ENCODE measurements around the gene CCDC17. TPM values are rescaled to one million over a fixed set of nuclear protein-coding genes. Genes with fewer than 3 reads are reported as not detected.
A peak's percentile ranks its signal among the peaks of the same experiment; 100 is the strongest.

The CCDC17 gene
- total RNA-seq: 0.72 and 1.5 TPM in 2 replicates

DNA sequence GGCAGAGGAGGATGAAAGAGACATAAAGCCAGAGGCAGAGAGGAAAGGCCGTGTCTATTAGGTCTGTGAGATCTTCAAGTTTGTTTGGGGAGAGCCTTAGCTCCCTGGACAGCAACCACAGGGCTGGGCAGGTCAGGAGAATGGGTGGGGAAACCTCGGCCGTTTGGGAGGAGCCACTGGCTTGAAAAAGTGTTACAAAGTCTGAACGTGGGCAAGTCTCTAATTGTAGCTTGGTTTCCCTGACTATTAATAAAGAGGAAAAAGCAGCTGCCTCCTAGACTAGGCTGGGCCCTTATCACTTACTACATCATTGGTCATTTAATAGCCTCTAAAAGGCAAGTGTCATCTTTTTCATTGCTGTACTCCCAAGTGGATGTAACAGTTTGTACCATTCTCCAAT lies at the start of gene CCDC17:
Gene CCDC17 (minus strand): TSS at position 83 of the 400 bp plus-strand sequence. CDS start 145 bp downstream, outside the sequence.
- H3K4me2 ChIP-seq (ENCODE audit: insufficient read depth, low read length): peak within 1 kb of the TSS; percentile 23
- H3K79me2 ChIP-seq (ENCODE audit: insufficient read depth, low read length): no peaks in the 10 kb centered on the region
- H3K27ac ChIP-seq (ENCODE audit: low read depth, low read length): no peak within 1 kb of the TSS
- H3K4me1 ChIP-seq (ENCODE audit: insufficient read depth, low read length): no peaks in the 10 kb centered on the region
- no peak within 1 kb of the TSS for H2AFZ ChIP-seq (ENCODE audit: low read length)
- no peak within 1 kb of the TSS for H3K4me3 ChIP-seq (ENCODE audit: insufficient read depth, low read length)
- peaks cover 33% of the 10 kb centered on the region for H3K36me3 ChIP-seq (ENCODE audit: insufficient read depth, low read length)
- no peak for TF ChIP-seq CTCF (IDR thresholded peaks at IDR 0.05; ENCODE audit: extremely low read depth, low read depth, low read length)
- no peaks in the 10 kb centered on the region for H3K27me3 ChIP-seq (ENCODE audit: insufficient read depth, low read length)
- DNase-seq (ENCODE audit: insufficient read length, low spot score, missing footprints): peak; percentile 80
- no peaks in the 10 kb centered on the region for H3K9me3 ChIP-seq (ENCODE audit: low read depth, low read length)
- peaks cover 2% of the 10 kb centered on the region for H4K20me1 ChIP-seq (ENCODE audit: insufficient read depth, low read length)

GRCh38 chr1:45669859-45670655 lies 46.2 kb upstream of the CCDC17 start:
- Histone ChIP-seq H3K36me3 (ENCODE audit: insufficient read depth, low read length) (no peaks in the 10 kb centered on the region), H3K79me2 (ENCODE audit: insufficient read depth, low read length) (peaks cover 99% of the 10 kb centered on the region), H3K4me3 (ENCODE audit: insufficient read depth, low read length) (no peak overlapping the region), H4K20me1 (ENCODE audit: insufficient read depth, low read length) (peaks cover 71% of the 10 kb centered on the region), H3K9me3 (ENCODE audit: low read depth, low read length) (no peaks in the 10 kb centered on the region), H2AFZ (ENCODE audit: low read length) (no peak overlapping the region), H3K27ac (ENCODE audit: low read depth, low read length) (peak overlapping the region; percentile 19), H3K4me2 (ENCODE audit: insufficient read depth, low read length) (no peak overlapping the region), H3K27me3 (ENCODE audit: insufficient read depth, low read length) (no peaks in the 10 kb centered on the region), H3K4me1 (ENCODE audit: insufficient read depth, low read length) (peaks cover 16% of the 10 kb centered on the region)
- DNase-seq (ENCODE audit: insufficient read length, low spot score, missing footprints): peak; percentile 8
- TF ChIP-seq CTCF (IDR thresholded peaks at IDR 0.05; ENCODE audit: extremely low read depth, low read depth, low read length): no peak

DNA sequence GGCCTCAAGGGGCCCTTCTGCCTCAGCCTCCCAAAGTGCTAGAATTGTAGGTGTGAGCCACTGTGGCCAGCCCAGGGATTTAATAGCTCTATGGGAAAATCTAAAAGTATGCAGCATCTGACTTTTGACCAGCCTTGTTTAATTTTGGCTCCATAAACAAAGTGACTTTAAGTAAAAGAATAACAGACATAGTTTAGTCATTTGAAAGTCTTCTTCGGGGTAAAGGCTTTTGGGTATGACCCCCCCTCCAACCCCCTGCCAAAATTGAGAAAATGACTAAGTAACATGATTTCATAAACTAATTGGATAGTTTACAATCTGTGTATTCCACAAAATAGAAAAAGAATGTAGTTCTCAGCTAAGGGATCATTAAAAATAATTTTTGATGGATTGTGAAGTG lies 45.5 kb upstream of the CCDC17 start:
- H3K4me3 ChIP-seq (ENCODE audit: insufficient read depth, low read length): no peak overlapping the region
- DNase-seq (ENCODE audit: insufficient read length, low spot score, missing footprints): peak; percentile 72
- H4K20me1 ChIP-seq (ENCODE audit: insufficient read depth, low read length): peaks cover 66% of the 10 kb centered on the region
- no peak overlapping the region for H2AFZ ChIP-seq (ENCODE audit: low read length)
- peaks cover 99% of the 10 kb centered on the region for H3K79me2 ChIP-seq (ENCODE audit: insufficient read depth, low read length)
- TF ChIP-seq CTCF (IDR thresholded peaks at IDR 0.05; ENCODE audit: extremely low read depth, low read depth, low read length): no peak
- no peak overlapping the region for H3K4me2 ChIP-seq (ENCODE audit: insufficient read depth, low read length)
- H3K9me3 ChIP-seq (ENCODE audit: low read depth, low read length): no peaks in the 10 kb centered on the region
- no peaks in the 10 kb centered on the region for H3K36me3 ChIP-seq (ENCODE audit: insufficient read depth, low read length)
- H3K27me3 ChIP-seq (ENCODE audit: insufficient read depth, low read length): no peaks in the 10 kb centered on the region
- peak overlapping the region; percentile 37 for H3K27ac ChIP-seq (ENCODE audit: low read depth, low read length)
- H3K4me1 ChIP-seq (ENCODE audit: insufficient read depth, low read length): peaks cover 16% of the 10 kb centered on the region

GRCh38 chr1:45668526-45668925 lies 44.7 kb upstream of the CCDC17 start:
- no peak overlapping the region for H3K4me3 ChIP-seq (ENCODE audit: insufficient read depth, low read length)
- H3K4me1 ChIP-seq (ENCODE audit: insufficient read depth, low read length): peaks cover 16% of the 10 kb centered on the region
- TF ChIP-seq CTCF (IDR thresholded peaks at IDR 0.05; ENCODE audit: extremely low read depth, low read depth, low read length): no peak
- no peak overlapping the region for H3K4me2 ChIP-seq (ENCODE audit: insufficient read depth, low read length)
- peaks cover 98% of the 10 kb centered on the region for H3K79me2 ChIP-seq (ENCODE audit: insufficient read depth, low read length)
- H3K9me3 ChIP-seq (ENCODE audit: low read depth, low read length): no peaks in the 10 kb centered on the region
- H3K27me3 ChIP-seq (ENCODE audit: insufficient read depth, low read length): no peaks in the 10 kb centered on the region
- no peaks in the 10 kb centered on the region for H3K36me3 ChIP-seq (ENCODE audit: insufficient read depth, low read length)
- peaks cover 58% of the 10 kb centered on the region for H4K20me1 ChIP-seq (ENCODE audit: insufficient read depth, low read length)
- H3K27ac ChIP-seq (ENCODE audit: low read depth, low read length): peak overlapping the region; percentile 37
- H2AFZ ChIP-seq (ENCODE audit: low read length): no peak overlapping the region
- DNase-seq (ENCODE audit: insufficient read length, low spot score, missing footprints): no peak
